Ramos (cell line): ENCODE measurements around the gene MPZL3.

Source experiments
- in situ Hi-C: fragments of 300-500 bp; cut with MboI; formaldehyde crosslinking; loops from one replicate; pipeline ENCODE4 v1.14.3; 2022; ENCODE audit warnings: low sequenced_read_pairs; ENCODE audit not compliant: unreplicated experiment

MPZL3 gene

DNA sequence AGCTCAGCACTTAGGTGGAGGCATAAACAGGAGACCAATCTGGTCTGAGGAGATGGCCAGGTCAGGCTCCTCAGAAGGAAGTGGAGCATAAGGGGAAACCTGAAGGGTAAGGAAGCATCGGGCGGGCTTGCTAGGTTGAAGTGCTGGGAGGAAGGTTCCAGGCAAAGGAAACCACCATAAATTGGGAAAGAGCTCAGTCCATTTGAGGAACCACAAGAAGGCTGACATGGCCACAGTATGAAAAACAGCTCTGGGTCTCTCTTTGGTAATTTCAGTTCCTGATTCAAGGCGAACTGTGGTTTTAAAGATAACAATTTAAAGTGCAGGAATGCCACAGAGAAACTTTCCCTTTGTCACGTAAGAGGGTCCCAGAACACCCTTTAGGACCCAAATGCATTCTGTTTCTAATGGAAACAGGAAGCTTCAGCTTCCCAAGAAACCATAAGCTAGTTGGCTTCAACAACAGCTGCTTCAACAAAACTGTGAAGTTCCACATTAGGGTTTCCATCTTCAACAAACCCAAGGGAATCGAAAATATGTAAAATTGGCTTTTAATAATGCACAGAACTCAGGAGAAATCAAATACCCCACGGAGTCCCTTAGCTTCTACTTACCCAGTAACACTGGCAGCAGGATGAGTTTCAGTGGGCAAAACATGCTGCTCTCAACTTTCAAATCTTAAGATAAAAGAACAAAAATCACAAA lies 37.8 kb downstream of the MPZL3 start:
- in situ Hi-C loops = no loop called here

DNA sequence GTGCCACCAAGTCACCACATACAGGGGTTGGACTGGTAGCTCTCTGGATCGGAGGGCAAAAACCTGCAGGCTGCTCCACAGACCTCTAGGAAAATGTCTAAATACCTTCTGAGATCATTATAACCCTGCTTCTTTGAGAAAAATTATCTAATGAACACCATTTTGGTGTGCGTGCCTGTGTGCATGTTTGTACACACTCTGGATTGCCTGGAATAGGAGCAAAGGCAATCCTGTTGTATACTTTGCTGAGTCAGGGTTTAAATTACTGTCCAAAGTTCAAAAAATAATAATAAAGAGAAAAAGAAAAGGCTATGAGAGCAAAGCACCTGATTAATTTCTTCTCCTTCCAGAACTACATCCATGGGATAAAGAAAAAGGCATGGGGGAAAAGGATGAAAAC lies 38.4 kb downstream of the MPZL3 start:
- in situ Hi-C loops = no loop called here

DNA sequence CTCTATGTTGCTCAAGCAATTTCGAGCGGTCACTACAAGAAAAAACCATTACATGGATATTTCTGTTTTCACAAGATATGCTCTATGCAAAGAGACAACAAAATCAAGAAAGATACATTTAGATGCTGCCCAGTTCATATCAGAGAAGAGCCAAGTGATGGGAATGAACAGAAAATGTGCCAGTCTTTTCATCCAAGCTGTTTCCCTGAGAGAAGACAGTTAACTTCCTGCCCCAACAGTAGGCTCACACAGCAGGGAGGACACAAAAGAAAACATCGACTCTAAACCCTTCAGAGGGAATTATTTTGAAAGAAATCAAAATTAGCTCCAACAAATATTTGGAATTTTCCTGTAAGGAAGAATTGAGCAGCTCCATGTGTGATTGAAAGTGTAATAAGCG lies 39.0 kb downstream of the MPZL3 start:
- in situ Hi-C loops = no loop called here

DNA sequence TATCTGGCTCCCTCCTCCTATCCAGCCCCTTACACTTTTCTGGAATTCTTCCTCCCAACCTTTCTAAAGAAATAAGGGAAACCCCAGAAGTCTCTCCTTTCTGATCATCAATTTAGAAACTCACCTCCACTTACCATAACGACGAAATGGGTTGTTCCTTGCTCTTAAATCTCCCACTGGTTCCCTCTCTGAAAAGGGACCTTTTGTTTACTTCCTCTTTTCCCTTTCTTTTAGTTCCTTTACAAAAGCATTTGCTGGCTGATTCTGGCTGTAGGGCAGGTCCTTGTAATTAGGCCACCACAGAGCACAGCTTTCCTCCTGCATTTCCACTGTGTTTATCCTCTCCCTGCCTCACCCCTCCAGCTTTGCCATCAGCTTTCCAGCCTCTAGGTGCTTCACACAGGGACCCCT lies 39.4 kb downstream of the MPZL3 start:
- in situ Hi-C loops = no loop called here

DNA sequence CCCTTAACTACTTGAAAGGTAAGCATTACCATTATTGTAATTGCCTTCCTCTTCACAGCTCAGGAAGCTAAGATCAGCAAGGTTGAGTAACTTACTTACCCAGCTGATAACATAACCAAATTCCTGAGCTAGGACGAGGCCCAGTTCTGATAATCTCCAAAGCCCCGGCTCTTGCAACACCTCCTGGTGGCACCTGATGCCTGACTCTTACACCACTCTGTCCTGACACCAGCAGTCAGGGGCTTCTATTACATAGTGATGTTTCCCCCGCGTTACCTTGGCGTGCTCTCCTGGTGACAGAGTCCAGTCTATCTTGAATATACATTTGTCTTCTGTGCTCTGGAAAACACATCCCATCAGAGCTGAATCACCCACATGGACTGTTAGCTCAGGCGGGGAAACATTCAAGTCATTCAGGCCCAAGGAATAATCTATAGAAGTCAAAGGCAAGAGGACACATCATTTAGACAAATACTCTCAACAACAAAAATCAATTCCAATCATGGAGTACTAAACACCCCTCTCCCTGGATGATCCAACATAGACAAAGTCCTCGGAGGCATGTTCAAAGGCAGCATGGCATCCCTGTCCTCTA lies 39.9 kb downstream of the MPZL3 start:
- in situ Hi-C loops = no loop called here

DNA sequence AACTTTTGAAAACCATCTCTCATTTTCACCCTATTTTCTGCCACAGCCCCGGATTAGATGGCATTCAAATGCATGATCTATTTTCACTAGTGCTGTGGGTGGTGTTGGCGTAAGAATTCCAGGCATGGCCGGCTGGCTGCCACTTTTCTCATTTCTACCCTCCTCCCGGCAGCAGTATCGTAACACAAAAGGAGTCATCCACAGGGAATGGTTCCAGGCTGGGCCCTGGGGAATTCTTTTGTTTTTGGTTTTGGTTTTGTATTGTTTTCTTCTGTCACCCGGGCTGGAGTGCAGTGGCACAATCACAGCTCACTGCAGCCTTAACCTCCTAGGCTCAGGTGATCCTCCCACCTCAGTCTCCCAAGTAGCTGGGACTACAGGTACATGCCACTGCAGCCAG lies 41.2 kb downstream of the MPZL3 start:
- in situ Hi-C loops = no loop called here

DNA sequence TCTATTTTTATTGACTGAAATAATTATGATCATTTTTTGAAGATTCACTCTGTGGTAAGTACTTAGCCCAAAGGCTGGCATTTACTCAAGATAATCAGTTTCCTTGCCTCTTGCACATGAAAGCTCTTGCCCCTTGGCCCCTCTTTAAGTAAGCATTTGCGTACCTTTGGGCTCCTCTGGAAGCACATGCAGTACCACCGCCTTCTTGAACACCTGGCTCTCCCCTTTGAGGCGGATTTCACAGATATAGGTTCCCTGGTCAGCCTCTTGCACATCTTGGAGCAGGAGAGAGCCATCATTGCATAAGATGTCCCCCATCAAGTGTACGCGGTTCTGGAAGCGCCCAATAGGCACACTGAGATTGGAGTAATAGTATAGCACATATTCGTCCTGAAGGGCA lies 41.8 kb downstream of the MPZL3 start:
- in situ Hi-C loops = no loop called here

DNA sequence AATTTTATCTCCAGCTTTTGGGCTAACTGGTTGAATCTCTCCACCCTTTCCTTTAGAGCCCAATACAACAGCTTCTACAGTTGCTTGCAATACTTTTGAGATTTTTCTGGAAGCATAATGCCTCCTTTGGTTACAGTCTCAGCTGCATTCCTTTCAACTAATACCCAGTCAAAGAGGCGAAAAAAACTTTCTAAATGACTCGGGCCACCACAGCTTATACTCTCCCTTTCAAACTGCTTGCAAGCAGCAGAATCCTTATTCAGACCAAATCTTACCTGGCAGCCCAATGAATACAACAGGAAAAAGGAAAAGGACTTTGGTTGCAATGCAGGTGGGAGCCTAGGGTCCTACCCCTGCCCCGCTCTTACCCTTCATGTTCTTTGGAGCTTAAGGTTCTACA lies 43.1 kb downstream of the MPZL3 start:
- in situ Hi-C loops = no loop called here

DNA sequence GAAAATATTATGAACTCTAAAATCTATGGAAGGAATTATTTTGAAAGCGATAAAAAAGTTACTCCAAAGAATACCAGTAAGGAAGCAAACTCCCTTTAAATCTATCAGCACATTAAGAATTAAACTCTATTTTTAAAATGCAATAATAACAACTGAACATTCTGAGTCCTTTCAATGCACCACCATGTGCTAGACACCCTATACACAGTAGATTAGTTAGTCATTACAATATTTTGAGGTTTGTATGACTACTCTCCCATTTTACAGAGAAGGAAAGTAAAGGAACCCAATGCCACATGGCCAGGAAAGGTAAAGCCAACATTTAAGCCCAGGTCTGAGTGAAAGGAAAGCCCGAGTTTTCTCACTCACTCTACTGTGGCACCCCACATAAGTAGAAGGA lies 45.1 kb downstream of the MPZL3 start:
- in situ Hi-C loops = no loop called here

DNA sequence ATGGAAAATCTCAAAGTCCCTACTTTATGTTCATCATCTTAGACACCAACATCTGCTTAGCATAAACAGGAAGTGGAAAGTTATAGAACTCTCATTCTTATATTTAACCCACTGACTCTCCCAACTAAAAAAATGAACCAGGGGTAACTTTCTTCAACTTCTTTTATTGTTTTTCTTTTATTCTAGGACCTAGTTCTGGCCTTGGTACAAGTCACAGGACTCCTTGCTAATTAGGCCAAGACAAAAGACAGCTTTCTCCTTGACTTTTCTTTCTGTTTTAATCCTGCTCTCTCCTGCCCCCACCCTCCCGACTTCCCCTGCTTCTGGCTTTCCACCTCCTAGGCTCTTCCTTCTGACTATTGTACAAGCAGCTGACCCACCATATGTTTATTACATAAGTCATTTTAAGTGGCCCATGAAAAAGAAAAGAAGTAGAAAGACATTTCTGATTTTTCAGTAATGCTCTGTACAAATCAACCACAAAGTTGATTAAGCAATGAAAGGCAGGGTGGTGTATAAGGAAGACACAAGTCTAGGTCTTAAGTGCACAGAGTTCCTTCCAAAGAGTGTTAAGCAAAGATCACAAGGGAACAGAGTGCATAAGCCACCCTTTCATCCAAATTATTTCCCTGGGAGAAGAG lies 45.7 kb downstream of the MPZL3 start:
- in situ Hi-C loops = no loop called here

DNA sequence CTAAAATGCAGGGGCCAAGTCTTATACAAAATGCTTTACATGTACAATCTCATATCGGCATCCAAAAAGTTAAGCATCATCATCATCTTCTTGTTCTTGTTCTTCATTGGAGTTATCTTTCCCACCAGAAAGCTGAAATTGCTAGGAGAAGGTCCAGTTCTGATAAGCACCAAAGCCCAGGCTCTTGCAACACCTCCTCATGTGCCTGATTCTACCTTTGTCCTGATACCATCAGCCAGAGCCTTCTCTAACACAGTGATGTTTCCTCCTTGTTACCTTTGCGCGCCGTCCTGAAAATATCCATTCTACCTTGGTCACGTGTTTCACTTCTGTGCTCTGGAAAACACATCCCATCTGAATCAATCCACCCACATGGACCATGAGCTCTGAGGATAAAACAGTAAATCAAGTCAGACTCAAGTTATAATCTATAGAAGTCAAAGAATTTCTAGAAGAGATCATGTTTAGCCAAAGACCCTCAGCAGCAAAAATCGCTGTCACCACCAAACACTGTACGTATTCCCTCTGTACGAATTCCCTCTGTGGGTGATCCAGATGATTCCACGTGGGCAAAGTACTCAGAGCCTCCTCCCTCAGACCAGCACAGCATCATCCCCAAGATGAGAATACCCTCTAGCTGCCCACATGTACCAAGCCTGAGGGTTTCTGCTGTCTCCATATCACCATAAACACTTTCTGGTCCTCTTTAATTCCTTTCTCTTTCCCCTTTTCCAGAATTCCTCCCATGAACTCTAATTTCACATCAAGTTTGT lies 46.4 kb downstream of the MPZL3 start:
- in situ Hi-C loops = no loop called here

DNA sequence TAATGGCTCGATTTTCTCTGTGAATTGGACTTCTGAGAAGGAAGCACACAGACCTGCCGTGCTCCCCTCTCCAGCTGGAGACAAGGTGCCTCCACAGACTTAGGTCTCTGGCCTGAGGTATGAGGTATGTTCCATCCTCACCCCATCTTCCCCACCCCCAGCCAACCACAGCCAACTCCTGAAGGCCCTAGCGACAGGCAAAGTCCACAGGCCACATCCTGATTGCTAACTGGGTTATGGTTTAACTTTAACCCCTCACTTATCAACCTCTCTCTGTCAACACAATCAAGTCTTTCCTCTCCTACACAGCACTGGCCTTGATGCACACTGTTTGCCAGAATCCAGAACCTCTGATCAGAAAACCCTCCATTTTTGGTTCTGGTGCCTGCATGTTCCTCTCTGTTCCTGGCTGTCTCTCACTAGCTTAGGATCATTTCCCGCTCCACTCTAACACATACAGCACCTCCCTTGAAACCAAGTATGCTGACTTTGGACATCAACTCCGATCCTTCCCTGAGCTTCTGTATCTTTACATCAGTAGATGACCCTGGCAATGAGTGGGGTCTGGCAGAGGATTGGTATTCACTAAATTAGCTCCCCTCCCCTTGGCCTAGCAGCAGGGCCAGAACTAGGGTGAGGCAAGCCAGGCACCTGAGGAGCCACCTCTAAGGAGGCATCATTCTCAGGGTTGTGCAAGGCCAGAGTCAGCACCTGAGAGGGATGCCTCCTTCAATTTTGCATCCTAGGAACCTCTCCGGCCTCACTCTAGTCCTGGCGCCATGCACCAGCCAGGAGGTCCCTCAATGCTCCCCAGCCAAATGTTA lies 49.4 kb downstream of the MPZL3 start:
- in situ Hi-C loops = no loop called here

DNA sequence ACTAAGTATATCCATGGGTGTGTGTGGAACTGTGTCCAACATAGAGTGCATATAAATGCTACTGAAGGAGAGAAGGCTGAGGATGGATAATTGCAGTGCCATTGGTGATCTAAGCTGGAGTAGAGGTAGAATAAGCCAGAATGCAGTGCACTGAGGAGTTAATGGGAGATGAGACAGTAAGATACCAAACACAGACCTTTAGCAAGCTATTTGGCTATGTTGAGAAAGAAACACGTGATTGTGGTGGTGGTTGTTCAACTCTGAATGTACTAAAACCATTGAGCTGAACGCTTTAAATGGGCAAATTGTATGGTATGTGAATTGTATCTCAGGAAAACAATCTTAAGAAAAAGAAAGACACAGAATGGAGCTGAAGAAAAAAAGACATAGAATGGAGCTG lies 50.2 kb downstream of the MPZL3 start:
- in situ Hi-C loops = no loop called here

DNA sequence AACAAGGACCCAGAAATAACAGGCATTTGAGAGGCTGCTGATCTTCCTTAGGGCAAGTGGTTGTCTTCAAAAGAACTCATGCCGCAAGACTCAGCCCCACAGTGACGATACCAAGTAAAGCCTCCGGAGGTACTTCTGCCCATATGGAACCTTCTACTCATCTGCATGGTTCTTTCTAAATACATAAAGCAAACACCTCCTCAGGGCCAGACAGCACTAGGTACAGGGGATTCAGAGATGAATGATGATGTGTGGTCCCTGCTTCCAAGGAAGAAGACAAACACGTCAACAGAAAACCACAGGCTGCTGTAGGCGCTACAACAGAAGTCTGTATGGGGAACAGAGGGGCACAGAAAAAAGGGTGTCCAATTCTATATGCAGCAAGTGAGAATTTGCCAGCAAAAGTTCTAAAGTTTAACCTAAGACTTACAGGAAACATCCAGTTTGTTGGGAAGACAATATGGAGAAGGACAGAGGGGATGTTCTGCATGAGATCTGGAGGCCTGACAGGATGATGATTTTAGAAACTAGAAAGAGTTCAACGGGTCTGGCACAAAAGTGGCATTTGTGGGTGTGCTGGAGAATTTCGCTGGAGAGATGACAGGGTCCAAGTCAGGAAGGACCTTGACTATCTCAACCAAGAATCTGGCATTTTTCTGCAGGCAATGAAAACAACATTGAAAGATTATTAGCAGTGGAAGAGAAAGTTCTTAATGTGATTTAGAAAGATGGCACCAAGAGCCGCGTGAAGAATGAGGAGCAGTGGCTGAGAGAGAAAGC lies 51.1 kb downstream of the MPZL3 start:
- in situ Hi-C loops = no loop called here

DNA sequence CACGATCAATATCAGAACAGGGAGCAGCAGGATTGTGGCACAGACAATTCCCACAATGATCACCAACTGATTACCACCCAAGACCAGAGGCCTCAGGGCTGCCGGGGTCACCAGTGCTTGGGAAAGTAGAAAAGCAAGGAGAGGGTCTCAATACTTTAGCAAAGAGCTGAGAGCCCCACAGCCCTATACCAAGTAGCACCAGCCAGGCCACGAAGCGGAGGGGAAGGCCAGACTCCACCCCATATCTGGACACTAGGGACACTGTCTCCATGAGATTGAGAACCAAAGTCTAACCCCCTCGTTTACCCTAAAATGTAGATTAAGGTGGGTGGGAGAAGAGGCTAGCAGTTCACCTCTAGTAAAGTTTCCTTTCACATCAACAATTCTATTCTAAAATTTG lies 51.7 kb downstream of the MPZL3 start:
- in situ Hi-C loops = no loop called here

DNA sequence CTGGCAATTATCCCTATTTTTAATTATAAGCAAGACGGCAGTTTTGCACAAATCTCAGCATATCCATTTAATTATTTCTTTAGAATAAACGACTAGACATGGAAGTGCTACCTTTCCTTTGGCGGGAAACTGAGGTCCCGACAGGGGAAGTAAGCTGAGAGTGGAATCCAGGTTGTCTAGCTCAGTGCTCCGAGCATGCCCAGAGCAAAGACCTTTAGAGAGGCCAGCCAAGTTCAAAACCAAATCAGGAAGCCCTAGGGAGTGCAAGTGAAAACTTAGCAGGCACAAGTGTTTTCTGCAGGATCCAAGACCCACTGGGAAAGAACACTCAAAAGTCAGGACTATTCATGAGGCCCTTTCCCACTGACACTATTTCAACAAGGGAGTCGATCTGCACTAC lies 53.0 kb downstream of the MPZL3 start:
- in situ Hi-C loops = loop anchor here (5.0 to 10.0 kb wide), 2 partner anchors 148 to 306 kb away; no protein-coding TSS in a partner anchor

DNA sequence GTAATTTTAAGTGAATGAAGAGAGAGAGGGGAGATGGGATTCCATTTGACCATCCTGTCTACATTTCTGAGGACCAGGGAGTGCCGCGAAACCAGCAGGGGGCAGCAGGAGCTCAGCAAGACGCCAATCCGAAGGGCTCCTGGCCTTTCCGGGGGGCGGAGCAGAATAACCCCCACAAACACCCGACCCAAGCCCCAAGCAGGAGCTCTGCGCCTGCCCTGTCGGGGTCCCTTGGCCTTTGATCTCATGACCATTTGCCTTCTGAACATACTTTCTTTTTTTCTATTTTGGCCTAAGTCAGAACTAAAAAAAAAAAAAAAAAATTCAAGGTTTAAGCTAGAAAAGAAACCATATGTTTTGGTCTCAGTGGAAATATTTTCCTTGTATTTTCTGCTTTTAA lies 53.8 kb downstream of the MPZL3 start:
- in situ Hi-C loops = loop anchor here (5.0 to 10.0 kb wide), 2 partner anchors 149 to 306 kb away; no protein-coding TSS in a partner anchor

DNA sequence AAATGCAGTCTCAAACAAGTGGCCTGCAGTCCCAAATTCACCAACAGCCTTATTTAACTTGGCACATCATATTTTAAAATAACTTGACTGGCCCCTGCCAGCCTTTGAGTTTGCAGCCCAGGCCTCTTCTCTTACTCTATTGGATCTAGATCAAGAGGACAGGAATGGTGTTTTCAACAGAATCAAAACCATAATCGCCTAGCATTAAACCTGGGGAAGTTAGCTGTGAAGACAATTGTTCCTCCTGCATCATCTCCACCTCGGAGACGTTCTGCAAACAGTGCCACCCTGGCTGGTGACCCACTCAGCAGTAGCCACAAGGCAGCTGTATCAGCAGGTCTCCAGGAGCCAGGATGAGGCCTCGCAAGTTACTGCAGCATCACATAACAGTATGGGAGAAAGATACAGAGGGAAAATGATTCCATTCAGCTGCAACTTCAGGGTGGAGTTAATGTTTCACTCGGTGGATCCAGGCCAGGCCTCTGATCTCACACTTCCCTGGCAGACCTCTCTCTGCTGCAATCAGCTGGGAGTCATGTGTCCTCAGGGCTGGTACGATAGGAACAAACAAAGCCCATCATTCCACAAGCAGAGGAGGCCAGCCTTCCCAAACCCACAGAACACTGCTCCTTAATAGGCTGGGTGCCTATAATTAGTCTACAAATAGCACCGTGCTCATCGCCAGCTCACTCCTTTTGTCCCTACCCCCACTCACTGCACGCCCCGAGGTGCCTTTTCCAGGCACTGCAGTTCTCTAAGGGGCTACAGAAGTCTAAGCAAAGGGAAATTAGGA lies 57.1 kb downstream of the MPZL3 start:
- in situ Hi-C loops = loop anchor here (5.0 to 10.0 kb wide), 2 partner anchors 152 to 310 kb away; no protein-coding TSS in a partner anchor
